ENCODE data around the gene CCNYL1.

GRCh38 chr2:207749873-207750272, 38.4 kb downstream of the CCNYL1 start:
- TF ChIP-seq SUZ12 (IDR thresholded peaks at IDR 0.05; ENCODE audit: extremely low read depth, insufficient read depth, insufficient read length) (no peak), YY1 (IDR thresholded peaks at IDR 0.05; ENCODE audit: insufficient read depth, insufficient read length) (no peak)

Data from NT2/D1 (cell line).